Testis (tissue), 2 donors: ENCODE results near the gene NKAPD1.

Experiments used
- POLR2A ChIP-seq: fragments of 450-650 bp; IDR thresholded peaks from one replicate; pipeline ENCODE4 v1.6.1; 2017; ENCODE audit warnings: antibody characterized with exemption, mild to moderate bottlenecking, moderate library complexity
- TF ChIP-seq, protein P1 (sequence below), 3 experiments: fragments of 450-650 bp in 2 of 3; fragments of 200-600 bp in 1 of 3; sonication (generic) in 1 of 3; IDR thresholded peaks; one replicate each; pipeline ENCODE4 v1.5.1; 2016 to 2019; ENCODE audit warnings: antibody characterized with exemption in 3 of 3, mild to moderate bottlenecking in 2 of 3, moderate library complexity in 1 of 3

DNA sequence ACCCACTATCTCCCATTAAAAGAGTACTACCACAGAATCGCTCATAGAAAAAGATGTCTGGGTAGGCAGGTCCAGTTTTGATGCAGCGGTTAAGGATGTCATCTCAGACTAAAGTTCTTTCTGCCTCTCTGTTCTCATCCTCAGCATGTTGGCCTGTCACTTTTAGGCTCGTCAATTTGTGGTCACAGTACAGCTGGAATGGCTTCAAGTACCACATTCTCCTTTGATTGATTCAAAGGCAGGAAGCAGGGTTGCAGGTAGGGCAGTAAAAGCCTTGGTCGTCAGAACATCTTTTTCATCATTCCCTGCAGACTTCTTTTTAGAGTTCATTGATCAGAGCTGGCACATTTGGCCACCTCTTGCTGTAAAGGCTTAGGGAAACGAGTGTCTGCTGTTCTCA lies 41.3 kb downstream of the NKAPD1 start:
- TF ChIP-seq POLR2A: no peak
- TF ChIP-seq, protein P1, sequence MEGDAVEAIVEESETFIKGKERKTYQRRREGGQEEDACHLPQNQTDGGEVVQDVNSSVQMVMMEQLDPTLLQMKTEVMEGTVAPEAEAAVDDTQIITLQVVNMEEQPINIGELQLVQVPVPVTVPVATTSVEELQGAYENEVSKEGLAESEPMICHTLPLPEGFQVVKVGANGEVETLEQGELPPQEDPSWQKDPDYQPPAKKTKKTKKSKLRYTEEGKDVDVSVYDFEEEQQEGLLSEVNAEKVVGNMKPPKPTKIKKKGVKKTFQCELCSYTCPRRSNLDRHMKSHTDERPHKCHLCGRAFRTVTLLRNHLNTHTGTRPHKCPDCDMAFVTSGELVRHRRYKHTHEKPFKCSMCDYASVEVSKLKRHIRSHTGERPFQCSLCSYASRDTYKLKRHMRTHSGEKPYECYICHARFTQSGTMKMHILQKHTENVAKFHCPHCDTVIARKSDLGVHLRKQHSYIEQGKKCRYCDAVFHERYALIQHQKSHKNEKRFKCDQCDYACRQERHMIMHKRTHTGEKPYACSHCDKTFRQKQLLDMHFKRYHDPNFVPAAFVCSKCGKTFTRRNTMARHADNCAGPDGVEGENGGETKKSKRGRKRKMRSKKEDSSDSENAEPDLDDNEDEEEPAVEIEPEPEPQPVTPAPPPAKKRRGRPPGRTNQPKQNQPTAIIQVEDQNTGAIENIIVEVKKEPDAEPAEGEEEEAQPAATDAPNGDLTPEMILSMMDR (IDR thresholded peaks at IDR 0.05): no peak
